Stimulated activated CD8-positive, alpha-beta memory T cell treated with anti-CD3 and anti-CD28 coated beads, Interleukin-7, amount 100 ng/mL, for 1 hour (primary cell): ENCODE data around the gene RFK.

Experiments
- DNase-seq, 2 donors: peaks; one replicate each; pipeline ENCODE4 v3.0.0-alpha.2; 2020; ENCODE audit warnings: low read depth in 2 of 2

The RFK gene

GRCh38 chr9:76412638-76413037 is 18.4 kb upstream of the RFK start:
- no peak for DNase-seq

DNA sequence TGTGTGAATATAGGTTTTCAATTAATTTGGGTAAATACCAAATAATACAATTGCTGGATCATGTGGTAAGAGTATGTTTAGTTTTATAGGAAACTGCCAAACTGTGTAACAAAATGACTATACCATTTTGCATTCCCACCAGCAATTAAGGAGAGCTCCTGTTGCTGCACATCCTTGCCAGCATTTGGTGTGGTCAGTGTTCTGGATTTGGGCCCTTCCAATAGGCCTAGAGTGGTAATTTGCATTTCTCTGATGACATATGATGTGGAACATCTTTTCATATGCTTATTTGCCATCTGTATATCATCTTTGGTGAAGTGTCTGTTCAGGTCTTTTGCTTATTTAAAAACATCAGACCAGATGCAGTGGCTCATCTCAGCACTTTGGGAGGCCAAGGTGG is 11.6 kb upstream of the RFK start:
- DNase-seq: no peak

DNA sequence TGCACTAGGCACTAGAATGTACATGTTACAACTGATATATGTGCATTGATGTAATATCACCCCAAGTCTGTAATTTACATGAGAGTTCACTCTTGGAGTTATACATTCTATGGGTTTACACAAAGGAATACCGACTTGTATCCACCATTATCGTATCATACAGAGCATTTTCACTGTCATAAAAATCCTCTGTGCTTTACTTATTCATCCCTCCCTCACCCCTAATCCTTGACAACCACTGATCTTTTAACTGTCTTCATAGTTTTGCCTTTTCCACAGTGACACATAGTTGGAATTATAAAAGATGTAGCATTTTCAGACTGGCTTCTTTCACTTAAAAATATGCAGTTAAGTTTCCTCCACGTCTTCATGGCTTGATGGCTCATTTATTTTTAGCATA is 11.1 kb upstream of the RFK start:
- no peak for DNase-seq

GRCh38 chr9:76404401-76404800 is 10.2 kb upstream of the RFK start:
- DNase-seq: no peak

- DNase-seq: no peak
Measured at GRCh38 chr9:76403352-76403751, 9.1 kb upstream of the RFK start.

- DNase-seq: no peak
Measured at GRCh38 chr9:76401580-76402354, 7.5 kb upstream of the RFK start.

- no peak for DNase-seq
Measured at GRCh38 chr9:76401176-76401575, 7.0 kb upstream of the RFK start.

DNA sequence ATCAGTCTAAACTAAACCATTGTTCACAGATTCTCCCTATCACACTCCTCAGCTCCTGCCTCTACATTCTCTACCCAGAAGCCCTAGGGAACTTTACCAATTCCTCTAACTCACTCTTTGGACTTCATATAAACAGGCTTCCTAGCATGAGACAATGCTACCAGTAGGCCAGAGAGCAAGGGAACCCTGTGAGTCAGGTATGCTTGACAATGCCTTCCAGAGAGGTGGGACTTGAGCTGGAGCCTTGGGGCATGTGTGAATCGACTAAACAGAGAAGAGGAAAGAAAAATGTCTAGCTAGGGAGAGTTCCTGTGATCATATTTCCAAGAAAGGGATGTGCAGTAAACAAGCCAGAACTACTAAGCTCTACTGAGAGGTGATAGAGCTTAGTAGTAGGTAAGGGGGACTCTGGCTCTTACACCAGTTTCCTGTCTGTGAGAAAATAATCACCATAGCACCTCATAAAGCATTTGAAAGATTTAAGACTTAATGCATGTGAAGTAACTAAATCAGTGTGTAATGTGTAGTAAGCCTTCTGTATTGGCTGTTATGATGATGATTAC is 6.4 kb upstream of the RFK start:
- DNase-seq: no peak

DNA sequence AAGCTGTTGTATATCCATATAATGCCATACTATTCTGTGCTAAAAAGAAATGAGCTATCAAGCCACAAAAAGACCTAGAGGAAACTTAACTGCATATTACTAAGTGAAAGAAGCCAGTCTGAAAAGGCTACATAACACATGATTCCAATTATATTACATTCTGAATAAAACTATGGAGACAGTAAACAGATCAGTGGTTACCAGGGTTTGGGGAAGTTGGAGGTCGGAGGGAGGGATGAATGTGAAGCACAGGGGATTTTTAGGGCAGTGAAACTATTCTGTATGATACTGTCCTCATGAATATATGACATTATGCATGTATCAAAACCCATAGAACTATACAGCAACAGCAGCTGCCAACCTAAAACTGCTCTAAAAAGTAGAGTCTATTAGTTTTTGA is 5.6 kb upstream of the RFK start:
- DNase-seq: no peak

- DNase-seq: no peak
Measured at GRCh38 chr9:76396597-76396996, 2.4 kb upstream of the RFK start.

- no peak for DNase-seq
Measured at GRCh38 chr9:76396144-76396543, 1.9 kb upstream of the RFK start.

GRCh38 chr9:76395381-76395780 is 1.2 kb upstream of the RFK start:
- DNase-seq: no peak

DNA sequence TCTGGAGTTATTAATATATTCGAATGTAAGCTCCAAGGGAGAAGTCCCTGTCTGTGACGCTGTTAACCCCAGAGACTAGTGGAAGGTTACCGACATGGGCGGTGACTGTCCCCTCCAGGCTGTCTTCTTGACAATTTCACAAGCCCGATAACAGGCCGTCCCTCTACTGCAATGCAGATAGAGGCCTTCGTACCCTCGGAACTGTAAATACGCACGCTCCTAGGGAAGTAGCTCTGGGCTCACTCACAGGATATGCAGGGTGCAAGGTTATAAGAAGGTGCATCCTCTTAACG is 680 bp upstream of the RFK start:
- DNase-seq: peak; percentile 15 to 19

- no peak for DNase-seq
Measured at GRCh38 chr9:76390656-76391055, 3.6 kb downstream of the RFK start.

- no peak for DNase-seq
Measured at GRCh38 chr9:76379494-76379893, 14.7 kb downstream of the RFK start.

DNA sequence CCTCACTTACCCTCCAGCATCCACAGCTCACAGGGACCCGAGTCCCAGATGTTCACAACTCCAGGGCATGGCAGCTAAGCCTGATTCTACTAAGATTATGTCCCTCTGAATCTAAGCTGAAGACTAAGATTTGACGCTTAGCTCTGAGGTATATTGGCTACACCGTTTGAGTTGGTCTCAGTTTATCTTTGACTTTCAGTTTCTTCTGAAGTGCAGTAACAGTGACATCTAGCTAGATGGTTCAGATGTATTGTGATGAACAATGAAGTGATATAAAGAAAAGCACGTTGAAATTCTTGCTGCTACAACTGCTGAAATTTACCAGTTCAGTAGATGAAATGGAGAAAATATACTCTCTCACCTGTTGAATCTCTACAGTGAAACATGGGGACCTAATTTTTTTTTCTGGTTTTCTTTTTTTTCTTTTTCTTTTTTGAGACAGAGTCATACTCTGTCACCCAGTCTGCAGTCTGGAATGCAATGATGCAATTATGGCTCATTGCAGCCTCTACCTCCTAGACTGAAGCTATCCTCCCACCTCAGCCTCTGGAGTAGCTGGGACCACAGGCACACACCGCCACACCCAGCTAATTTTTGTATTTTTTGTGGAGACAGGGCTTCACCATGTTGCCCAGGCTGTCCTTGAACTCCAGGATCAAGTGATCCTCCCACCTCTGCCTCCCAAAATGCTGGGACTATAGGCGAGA is 15.7 kb downstream of the RFK start:
- DNase-seq: no peak

DNA sequence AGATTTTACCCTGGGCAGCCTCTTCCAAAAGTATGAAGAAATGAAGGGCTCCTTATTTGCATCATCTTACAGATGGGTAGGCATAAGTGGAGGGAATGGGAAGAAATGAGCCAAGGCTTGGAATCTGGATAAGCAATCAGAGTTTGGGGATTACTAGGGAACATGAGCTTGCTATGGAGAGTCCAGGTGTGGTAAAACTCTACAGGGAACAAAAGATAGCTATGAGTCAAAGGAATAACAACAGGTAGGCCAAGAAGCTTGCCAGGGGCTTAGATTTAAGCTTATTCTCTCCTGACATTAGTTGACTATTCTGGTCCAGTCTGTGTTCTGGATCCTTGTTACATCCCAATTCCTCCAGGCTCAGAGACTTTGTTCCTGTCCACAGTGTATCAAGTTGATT is 16.4 kb downstream of the RFK start:
- DNase-seq: no peak

- no peak for DNase-seq
Measured at GRCh38 chr9:76374783-76375559, 19.3 kb downstream of the RFK start.

DNA sequence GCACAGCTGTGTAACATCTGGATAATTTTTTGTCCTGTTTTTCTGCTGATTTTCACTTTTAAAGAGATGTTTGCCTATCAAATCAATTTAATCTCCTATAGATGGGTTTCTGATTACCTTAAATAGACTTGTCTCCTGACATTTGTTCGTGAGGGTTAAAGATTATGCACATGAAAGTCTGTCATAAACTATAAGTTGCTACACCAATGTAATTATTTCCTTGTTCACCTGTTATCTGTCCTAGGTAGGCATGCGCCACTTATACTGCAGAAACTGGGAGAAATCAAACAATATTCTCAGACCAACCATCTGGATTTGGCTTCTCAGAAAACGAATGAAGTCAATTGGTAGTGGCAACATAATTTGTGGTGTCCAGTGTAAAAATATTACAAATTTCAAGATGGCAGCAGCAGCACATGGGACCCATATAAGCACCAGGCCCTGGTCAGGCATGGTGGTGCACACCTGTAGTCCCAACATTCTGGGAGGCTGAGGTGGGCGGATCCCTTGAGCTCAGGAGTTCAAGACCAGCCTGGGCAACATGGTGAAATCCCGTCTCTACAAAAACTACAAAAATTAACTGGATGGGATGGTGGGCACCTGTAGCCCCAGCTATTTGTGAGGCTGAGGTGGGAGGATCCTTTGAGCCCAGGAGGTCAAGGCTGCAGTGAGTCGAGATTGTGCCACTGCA is 20.3 kb downstream of the RFK start:
- DNase-seq: no peak

DNA sequence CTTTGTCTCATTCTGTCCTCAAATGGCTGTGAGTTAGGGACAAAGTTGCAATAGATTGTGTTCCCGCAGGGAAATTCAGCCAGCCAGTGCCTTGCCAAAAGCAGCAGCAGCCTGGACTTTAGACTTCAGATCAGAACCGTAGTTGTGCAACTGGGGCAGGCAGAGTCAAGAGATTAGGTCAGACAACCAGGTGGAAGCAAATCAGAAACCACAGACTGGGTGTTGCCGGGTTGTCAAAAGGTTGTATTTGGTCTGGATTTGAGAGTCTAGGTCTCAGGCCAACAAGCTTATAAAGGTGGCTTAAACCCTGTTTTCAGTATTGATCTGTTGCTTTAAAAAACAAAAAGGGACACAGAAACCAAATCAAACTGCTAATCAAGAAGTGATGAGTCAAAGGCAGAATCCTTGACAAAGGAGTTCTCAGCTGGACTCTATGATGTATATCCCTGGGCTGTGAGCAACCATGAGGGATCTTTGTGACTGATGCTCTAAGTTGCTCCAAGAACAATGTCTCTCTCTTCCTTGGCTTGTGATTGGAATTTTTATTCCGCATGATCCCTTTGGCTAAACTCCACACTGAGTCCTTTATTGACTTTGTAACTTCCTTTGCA is 20.9 kb downstream of the RFK start:
- DNase-seq: no peak

DNA sequence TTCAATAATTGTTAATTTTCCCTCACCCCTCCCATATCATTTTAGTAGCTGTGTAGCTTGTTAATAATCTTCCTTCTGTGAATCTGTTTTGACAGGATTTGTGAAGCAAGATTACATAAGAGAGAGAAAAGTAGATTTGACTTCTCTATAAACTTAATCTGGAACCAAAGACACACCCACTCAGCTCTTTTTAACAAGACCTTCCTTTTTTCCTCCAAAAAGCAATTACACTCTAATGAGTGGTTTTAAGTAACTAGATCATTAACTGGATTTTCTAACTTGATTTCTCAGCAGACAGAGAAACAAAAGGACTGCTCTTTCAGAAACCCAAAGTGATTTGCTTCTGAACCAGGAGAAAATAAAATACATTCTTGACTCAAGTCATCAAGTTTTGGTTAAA is 21.9 kb downstream of the RFK start:
- no peak for DNase-seq

DNA sequence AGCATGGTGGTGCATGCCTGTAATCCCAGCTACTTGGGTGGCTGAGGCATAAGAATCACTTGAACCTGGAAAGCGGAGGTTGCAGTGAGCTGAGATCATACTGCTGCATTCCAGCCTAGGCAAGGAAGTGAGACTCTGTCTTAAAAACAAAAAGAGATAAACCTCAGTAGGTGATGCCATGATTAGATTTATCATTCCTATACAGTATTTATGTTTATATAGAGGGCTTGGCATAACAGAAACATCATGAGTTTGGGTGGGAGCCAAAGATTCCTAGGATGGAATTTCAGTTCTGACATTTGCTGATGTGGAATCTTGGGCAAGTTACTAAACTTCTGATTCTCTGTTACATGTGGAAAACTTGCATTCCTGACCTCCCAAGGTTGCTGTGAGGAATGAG is 22.3 kb downstream of the RFK start:
- DNase-seq: no peak
